Fibroblast of lung (primary cell): Measurements from ENCODE around the gene OPN4.

Experiments used
- CTCF ChIP-seq, 2 donors: IDR thresholded peaks in 1 of 2; conservative IDR thresholded peaks in 1 of 2; 1 replicate in 1 of 2; 2 replicates in 1 of 2; pipeline ENCODE4 v1.5.1; 2011 to 2012; ENCODE audit warnings: low read length in 2 of 2, control low read depth in 1 of 2, inconsistent platforms in 1 of 2, low read depth in 1 of 2, mild to moderate bottlenecking in 1 of 2
- EZH2 ChIP-seq: IDR thresholded peaks from 2 replicates; pipeline ENCODE4 v1.5.1; 2012; ENCODE audit warnings: low read length, control low read depth, mild to moderate bottlenecking; ENCODE audit errors: missing control alignments

- TF ChIP-seq CTCF (conservative IDR thresholded peaks at IDR 0.05 in 1 of 2, IDR thresholded peaks at IDR 0.05 in 1 of 2; ENCODE audit: low read depth in 1 of 2, low read length in 2 of 2), result no peak
- TF ChIP-seq EZH2, result no peak
These were observed 35.9 kb downstream of the OPN4 start for GRCh38 chr10:86690231-86690630.
